Forelimb muscle (tissue), 1 donor: Measurements from ENCODE around the gene HADHA. TPM values are rescaled to one million over a fixed set of nuclear protein-coding genes. Genes with fewer than 3 reads are reported as not detected.

Experiments
- DNase-seq: peaks from one replicate; pipeline ENCODE4 v3.0.0-alpha.2; 2013; ENCODE audit warnings: low read depth
- polyA plus RNA-seq: library from polyadenylated mRNA; unstranded; fragments of 120-200 nt; gene quantifications from one replicate; pipeline ENCODE4 v1.2.1, GENCODE V29; 2013; ENCODE audit not compliant: insufficient read length

Gene HADHA
- polyA plus RNA-seq, 1 donor, result 206 TPM

DNA sequence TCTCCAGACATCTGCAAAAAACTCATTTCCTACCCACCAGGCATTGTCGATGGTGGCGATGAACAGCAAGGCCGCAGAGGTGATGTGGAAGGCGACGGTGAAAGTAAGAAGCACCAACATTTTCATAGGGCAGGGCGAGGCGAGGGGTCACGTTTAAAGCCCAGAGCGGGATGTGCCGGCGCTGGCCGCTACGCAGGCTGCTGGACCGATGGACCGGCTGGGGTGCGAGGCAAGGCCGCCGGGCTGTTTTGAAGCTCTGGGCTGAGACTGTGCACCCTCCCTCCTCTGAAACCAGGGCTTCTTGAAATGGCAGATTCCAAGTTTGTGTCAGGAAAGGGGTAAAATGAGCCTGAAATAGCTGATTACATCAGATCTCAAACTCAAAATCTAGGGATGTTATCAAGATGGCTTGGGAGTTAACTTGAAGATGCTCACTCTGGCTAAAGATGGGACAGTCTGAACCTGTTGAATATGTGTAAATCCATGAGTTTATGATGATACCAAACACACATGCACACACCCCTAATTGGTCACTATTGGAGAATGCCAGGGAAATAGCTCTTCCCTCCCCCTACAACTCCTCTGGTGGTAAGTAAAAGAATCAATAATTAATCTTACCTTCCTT, 103.2 kb downstream of the HADHA start:
- DNase-seq, result no peak

Other genes starting within 250 kb of the HADHA start
- 99.9 TPM for gene RAB10, start 210.5 kb downstream of the HADHA start, polyA plus RNA-seq
- 3.9 TPM for gene GAREM2, start 71.5 kb downstream of the HADHA start, polyA plus RNA-seq
- gene HADHB, start 307 bp upstream of the HADHA start, polyA plus RNA-seq, result 108 TPM
- 10.4 TPM for gene SELENOI, start 101.5 kb upstream of the HADHA start, polyA plus RNA-seq
- gene ADGRF3, start 102.2 kb upstream of the HADHA start, polyA plus RNA-seq, result 0.16 TPM
- 0.16 TPM for gene DRC1, start 157.3 kb upstream of the HADHA start, polyA plus RNA-seq
- 22.7 TPM for gene OTOF, start 233.5 kb upstream of the HADHA start, polyA plus RNA-seq